ENCODE measurements around the gene STOM. TPM values are rescaled to one million over a fixed set of nuclear protein-coding genes. Genes with fewer than 3 reads are reported as not detected.

Gene STOM
- total and polyA plus RNA-seq, 8 donors = 13.9 to 65.1 (median 32.0) TPM

DNA sequence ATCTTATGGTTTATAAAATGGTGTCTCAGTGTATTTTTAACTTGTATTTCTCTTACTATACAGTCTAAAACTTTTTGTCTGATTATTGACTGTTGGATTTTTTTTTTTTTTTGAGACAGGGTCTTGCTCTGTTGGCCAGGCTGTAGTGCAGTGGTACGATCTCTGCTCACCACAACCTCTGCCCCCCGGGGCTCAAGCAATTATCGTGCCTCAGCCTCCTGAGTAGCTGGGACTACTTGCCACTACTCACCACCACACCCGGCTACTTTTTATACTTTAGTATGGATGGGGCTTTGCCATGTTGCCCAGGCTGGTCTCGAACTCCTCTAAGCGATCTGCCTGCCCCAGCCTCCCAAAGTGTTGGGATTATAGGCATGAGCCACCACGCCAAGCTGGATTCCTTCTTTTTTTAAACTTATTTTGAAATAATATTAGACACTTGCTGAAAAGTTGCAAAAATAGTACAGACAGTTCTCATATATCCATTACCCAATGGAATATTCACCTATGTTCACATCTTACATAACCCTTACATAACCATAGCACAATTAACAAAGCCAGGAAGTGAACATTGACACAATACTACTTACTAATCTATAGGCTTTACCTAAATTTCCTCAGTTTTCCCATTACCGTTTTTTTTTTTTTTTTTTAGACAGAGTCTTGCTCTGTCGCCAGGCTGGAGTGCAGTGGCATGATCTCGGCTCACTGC is 47.2 kb downstream of the STOM start:
- ATAC-seq (peak in 2 of 4 donors; percentile 1 to 2), DNase-seq (no peak), FAIRE-seq (no peak)
- Histone ChIP-seq H3K4me1 (peaks cover 0 to 9% (median 4%) of the 10 kb centered on the region in 3 donors), H3K36me3 (peaks cover 0 to 8% (median 0%) of the 10 kb centered on the region in 3 donors), H3K27ac (peak overlapping the region in 3 of 4 donors; percentile 28 to 66 (median 64)), H3K4me3 (no peak overlapping the region), H3K27me3 (no peaks in the 10 kb centered on the region), H3K9me3 (no peaks in the 10 kb centered on the region)
- intact Hi-C loops (cut with DNase I) = no loop called here
- WGBS, 2 donors = 93 to 94% methylated on average over 10 of the region's 10 CpGs
- TF ChIP-seq, protein P1, sequence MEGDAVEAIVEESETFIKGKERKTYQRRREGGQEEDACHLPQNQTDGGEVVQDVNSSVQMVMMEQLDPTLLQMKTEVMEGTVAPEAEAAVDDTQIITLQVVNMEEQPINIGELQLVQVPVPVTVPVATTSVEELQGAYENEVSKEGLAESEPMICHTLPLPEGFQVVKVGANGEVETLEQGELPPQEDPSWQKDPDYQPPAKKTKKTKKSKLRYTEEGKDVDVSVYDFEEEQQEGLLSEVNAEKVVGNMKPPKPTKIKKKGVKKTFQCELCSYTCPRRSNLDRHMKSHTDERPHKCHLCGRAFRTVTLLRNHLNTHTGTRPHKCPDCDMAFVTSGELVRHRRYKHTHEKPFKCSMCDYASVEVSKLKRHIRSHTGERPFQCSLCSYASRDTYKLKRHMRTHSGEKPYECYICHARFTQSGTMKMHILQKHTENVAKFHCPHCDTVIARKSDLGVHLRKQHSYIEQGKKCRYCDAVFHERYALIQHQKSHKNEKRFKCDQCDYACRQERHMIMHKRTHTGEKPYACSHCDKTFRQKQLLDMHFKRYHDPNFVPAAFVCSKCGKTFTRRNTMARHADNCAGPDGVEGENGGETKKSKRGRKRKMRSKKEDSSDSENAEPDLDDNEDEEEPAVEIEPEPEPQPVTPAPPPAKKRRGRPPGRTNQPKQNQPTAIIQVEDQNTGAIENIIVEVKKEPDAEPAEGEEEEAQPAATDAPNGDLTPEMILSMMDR (IDR thresholded peaks at IDR 0.05) = no peak

DNA sequence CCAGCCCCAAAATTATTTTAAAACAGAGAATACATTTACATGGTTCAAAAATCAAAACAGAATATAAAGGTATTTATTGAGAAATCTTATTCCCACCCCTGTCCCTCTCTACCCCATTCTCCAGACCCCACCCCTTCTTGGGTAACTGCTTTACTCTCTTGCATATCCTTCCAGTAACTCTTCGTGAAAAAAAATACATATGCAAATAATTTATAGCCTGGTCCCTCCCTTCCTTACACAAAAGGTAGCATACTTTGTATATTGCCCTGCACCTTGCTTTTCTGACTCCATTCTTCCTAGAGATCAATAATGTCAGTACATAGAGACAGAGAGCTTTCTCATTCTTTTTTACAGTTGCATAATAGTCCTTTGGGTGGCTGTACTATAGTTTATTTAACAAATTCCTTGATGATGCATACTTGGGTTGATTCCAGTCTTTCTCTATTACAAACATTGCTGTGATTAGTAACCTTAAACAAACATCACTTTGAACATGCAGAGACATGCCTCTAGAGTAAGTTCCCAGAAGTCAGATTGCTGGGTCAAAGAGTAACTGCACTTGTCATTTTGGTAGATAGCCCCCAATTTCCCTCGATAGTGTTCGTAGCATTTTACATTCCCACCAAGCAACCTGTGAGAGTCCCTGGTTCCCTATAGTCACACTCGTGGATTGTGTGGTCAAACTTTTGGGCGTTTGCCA is 47.9 kb downstream of the STOM start:
- 35 to 44% methylated on average over 5 of the region's 5 CpGs for WGBS, 2 donors
- Histone ChIP-seq H3K27ac (peak overlapping the region in 3 of 4 donors; percentile 28 to 66 (median 64)), H3K4me3 (no peak overlapping the region), H3K4me1 (peaks cover 0 to 9% (median 8%) of the 10 kb centered on the region in 3 donors), H3K27me3 (no peaks in the 10 kb centered on the region), H3K9me3 (no peaks in the 10 kb centered on the region), H3K36me3 (peaks cover 0 to 6% (median 0%) of the 10 kb centered on the region in 3 donors)
- TF ChIP-seq, protein P1 (IDR thresholded peaks at IDR 0.05) = no peak
- peak; percentile 20 for FAIRE-seq
- ATAC-seq = peak; percentile 53 to 72 (median 62)
- DNase-seq = peak in 1 of 6 donors; percentile 39
- intact Hi-C loops (cut with DNase I) = no loop called here

DNA sequence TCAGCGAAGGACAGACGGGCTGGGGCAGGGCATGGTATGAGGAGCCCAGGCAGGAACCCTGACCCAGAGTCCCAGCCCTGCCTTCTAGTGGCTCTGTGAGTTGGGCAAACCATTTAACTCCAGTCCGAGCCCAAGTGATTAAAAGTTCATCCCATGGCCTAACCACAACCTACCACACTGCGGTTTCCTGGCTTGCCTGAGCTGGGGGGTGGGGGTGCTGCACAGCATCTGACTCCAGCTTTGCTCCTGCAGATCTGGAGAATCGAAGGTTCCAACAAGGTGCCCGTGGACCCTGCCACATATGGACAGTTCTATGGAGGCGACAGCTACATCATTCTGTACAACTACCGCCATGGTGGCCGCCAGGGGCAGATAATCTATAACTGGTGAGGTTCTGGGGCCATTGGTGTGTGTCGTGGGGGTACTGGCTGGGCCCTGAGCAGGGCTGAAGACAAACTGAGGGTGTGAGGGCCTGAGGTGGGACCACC is 49.0 kb downstream of the STOM start:
- intact Hi-C loops (cut with DNase I) = no loop called here
- TF ChIP-seq, protein P1 (IDR thresholded peaks at IDR 0.05) = no peak
- no peak for DNase-seq
- ATAC-seq = peak in 1 of 4 donors; percentile 3
- H3K4me1 ChIP-seq = peaks cover 0 to 9% (median 8%) of the 10 kb centered on the region in 3 donors
- 88 to 91% methylated on average over 10 of the region's 10 CpGs for WGBS, 2 donors
- H3K27ac ChIP-seq = no peak overlapping the region
- H3K4me3 ChIP-seq = no peak overlapping the region
- H3K9me3 ChIP-seq = no peaks in the 10 kb centered on the region
- no peaks in the 10 kb centered on the region for H3K27me3 ChIP-seq
- FAIRE-seq = no peak
- H3K36me3 ChIP-seq = peaks cover 0 to 5% (median 0%) of the 10 kb centered on the region in 3 donors

DNA sequence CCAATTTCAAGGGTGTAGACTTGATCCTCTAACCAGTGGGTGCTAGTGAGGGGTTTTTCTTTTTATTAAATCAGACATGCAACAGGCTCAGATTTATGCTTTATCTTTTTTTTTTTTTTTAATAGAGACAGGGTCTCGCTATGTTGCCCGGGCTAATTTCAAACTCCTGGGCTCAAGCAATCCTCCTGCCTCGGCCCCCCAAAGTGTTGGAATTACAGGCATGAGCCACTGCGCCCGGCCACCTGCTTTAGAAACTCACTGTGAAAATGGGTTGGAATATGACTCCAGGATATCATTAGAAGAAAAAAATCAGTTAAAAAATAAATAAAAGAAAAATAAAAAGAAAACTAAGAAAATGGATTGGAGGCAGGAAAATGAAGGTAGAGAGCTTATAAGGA is 50.7 kb downstream of the STOM start:
- TF ChIP-seq, protein P1 (IDR thresholded peaks at IDR 0.05) = no peak
- no peak overlapping the region for H3K4me3 ChIP-seq
- H3K27me3 ChIP-seq = no peaks in the 10 kb centered on the region
- DNase-seq (no peak), FAIRE-seq (no peak), ATAC-seq (no peak)
- peaks cover 0 to 9% (median 8%) of the 10 kb centered on the region in 3 donors for H3K4me1 ChIP-seq
- no peak overlapping the region for H3K27ac ChIP-seq
- 86 to 91% methylated on average over 5 of the region's 5 CpGs for WGBS, 2 donors
- intact Hi-C loops (cut with DNase I) = loop anchor here in 2 of 3 donors (5.0 kb wide), 2 partner anchors 78 to 83 kb away; no protein-coding TSS in a partner anchor
- H3K9me3 ChIP-seq = no peaks in the 10 kb centered on the region
- H3K36me3 ChIP-seq = peaks cover 0 to 5% (median 0%) of the 10 kb centered on the region in 3 donors
